GM06990 (cell line): ENCODE results near the gene ZBTB7C.

Experiments
- DNase-seq: peaks from one replicate; pipeline ENCODE4 v3.0.0-alpha.2; 2011; ENCODE audit not compliant: insufficient read length; ENCODE audit errors: extremely low read depth
- H3K27me3 ChIP-seq: replicated peaks from 2 replicates; pipeline ENCODE4 v1.6.0; 2011; ENCODE audit warnings: low read length; ENCODE audit not compliant: control insufficient read depth, insufficient read depth
- H3K36me3 ChIP-seq: 2 replicates; pipeline ENCODE4 v1.5.1; 2011; ENCODE audit warnings: low read length; ENCODE audit not compliant: control insufficient read depth, insufficient read depth
- H3K4me3 ChIP-seq: replicated peaks from 2 replicates; pipeline ENCODE4 v1.5.1; 2011; ENCODE audit warnings: low read depth, mild to moderate bottlenecking, control low read depth, low read length
- TF ChIP-seq, protein P1 (sequence below): IDR thresholded peaks from 2 replicates; pipeline ENCODE4 v1.5.1; 2011; ENCODE audit warnings: low read length, control low read depth, mild to moderate bottlenecking, inconsistent platforms; ENCODE audit not compliant: insufficient read depth, poor library complexity, severe bottlenecking

Gene ZBTB7C

GRCh38 chr18:48106976-48107781 lies 302.0 kb downstream of the ZBTB7C start:
- Histone ChIP-seq H3K4me3 (no peak overlapping the region), H3K27me3 (peaks cover 2% of the 10 kb centered on the region), H3K36me3 (no peaks in the 10 kb centered on the region)
- DNase-seq: no peak
- TF ChIP-seq, protein P1, sequence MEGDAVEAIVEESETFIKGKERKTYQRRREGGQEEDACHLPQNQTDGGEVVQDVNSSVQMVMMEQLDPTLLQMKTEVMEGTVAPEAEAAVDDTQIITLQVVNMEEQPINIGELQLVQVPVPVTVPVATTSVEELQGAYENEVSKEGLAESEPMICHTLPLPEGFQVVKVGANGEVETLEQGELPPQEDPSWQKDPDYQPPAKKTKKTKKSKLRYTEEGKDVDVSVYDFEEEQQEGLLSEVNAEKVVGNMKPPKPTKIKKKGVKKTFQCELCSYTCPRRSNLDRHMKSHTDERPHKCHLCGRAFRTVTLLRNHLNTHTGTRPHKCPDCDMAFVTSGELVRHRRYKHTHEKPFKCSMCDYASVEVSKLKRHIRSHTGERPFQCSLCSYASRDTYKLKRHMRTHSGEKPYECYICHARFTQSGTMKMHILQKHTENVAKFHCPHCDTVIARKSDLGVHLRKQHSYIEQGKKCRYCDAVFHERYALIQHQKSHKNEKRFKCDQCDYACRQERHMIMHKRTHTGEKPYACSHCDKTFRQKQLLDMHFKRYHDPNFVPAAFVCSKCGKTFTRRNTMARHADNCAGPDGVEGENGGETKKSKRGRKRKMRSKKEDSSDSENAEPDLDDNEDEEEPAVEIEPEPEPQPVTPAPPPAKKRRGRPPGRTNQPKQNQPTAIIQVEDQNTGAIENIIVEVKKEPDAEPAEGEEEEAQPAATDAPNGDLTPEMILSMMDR: no peak

GRCh38 chr18:48106498-48106897 lies 302.7 kb downstream of the ZBTB7C start:
- Histone ChIP-seq H3K4me3 (no peak overlapping the region), H3K36me3 (no peaks in the 10 kb centered on the region), H3K27me3 (peaks cover 2% of the 10 kb centered on the region)
- TF ChIP-seq, protein P1: no peak
- no peak for DNase-seq

DNA sequence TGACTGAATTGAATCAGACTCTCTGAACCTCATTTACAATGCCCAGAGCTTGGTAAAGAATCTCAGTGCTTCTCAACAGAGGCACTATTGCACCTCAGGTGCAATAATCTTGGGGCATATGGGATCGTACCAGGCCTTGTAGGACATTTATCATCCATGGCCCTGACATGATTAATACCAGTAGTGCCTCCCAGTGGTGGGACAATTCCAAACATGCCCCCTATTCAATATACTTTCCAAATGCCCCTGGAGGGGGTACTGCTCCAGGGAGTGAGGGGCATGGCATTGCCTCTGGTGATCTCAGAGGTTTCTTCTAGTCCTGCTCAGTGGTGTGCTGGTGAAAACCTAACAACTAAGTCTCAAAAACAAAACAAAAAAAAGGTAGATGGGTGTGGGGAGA lies 303.9 kb downstream of the ZBTB7C start:
- H3K27me3 ChIP-seq: peaks cover 2% of the 10 kb centered on the region
- H3K4me3 ChIP-seq: no peak overlapping the region
- DNase-seq: no peak
- TF ChIP-seq, protein P1: peak; percentile 6
- H3K36me3 ChIP-seq: no peaks in the 10 kb centered on the region

DNA sequence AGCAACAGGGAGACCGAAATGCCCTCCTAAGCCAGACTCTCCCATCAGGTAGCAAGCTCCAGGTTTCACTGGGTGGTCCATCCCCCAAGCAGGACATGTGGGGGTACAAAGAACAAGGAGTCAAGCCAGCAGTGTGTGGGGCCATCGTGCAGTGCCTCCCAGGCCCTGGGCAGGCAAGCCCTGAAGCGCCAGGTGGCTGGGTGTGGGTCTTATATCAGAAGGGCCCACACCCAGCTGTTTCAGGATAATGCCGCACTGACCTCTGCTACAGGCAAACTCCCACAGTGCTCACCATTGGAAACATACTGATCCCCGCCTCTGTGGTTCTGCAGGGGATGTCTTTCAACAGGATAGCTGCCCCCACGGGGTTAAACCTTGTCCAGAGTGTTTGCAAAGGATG lies 304.5 kb downstream of the ZBTB7C start:
- H3K4me3 ChIP-seq: no peak overlapping the region
- no peak for DNase-seq
- H3K27me3 ChIP-seq: peaks cover 2% of the 10 kb centered on the region
- H3K36me3 ChIP-seq: no peaks in the 10 kb centered on the region
- TF ChIP-seq, protein P1: no peak

DNA sequence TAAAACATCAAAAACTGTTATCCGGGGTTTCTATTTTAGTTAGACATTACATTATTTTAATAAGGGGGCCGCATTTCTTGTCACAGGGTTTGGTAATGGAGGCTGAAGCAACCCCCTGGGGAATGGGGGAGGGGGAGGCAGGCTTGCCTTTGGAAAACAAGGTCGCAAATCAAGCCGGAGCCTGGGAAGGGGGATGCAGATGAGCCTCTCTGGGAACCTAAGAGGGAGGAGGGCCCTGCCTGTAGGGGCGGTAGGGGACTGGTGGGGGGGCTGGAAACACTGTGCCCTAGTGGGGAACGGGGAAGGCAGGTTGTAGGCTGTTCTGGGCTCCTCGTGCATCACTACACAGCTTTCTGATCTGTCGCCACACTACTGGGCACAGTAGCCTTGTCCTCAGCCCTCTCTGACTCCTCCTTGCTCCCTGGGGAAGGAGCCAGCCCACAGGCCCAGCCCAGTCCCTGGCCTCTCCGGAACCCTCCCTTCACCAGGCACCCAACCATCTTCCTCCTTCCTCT lies 308.5 kb downstream of the ZBTB7C start:
- DNase-seq: no peak
- Histone ChIP-seq H3K4me3 (no peak overlapping the region), H3K36me3 (no peaks in the 10 kb centered on the region), H3K27me3 (no peaks in the 10 kb centered on the region; the same call in none of the 2 replicates)
- TF ChIP-seq, protein P1: no peak
